ENCODE data around the gene NPHP4. TPM values are rescaled to one million over a fixed set of nuclear protein-coding genes. Genes with fewer than 3 reads are reported as not detected.

NPHP4 gene
- polyA plus RNA-seq, 2 of the 4 experiments (the other 2 are of a cell fraction) = 2.9 to 5.1 TPM

- Histone ChIP-seq H3K4me2 (no peak overlapping the region), H3K4me1 (no peaks in the 10 kb centered on the region), H3K4me3 (no peak overlapping the region), H3K9me3 (no peaks in the 10 kb centered on the region), H3K27ac (no peak overlapping the region)
- ChIA-PET POLR2A (no interaction called here), CTCF (interaction anchor here (0.7 to 2.1 kb wide), 3 partner anchors 14 to 27 kb away, joined by 3 to 6 read pairs (median 3); no protein-coding TSS in a partner anchor)
- ATAC-seq = no peak
- TF ChIP-seq NPAS2 (CRISPR knock-in tag; IDR thresholded peaks at IDR 0.05; ENCODE audit: borderline replicate concordance) = no peak
- FAIRE-seq = no peak
- no peak for DNase-seq (ENCODE audit: low read depth in 1 of 2, low spot score in 1 of 2)
- WGBS (ENCODE audit: missing lambda C conversion rate) = 87% methylated on average over 16 of the region's 22 CpGs
Measured at GRCh38 chr1:5890346-5891106, 101.7 kb downstream of the NPHP4 start.

GRCh38 chr1:5889901-5890300 is 102.3 kb downstream of the NPHP4 start:
- Histone ChIP-seq H3K9me3 (no peaks in the 10 kb centered on the region), H3K4me2 (no peak overlapping the region), H3K4me3 (no peak overlapping the region), H3K27ac (no peak overlapping the region), H3K4me1 (no peaks in the 10 kb centered on the region)
- POLR2A ChIA-PET = no interaction called here
- TF ChIP-seq ZC3H11A (IDR thresholded peaks at IDR 0.05) = no peak
- no peak for TF ChIP-seq HES2 (IDR thresholded peaks at IDR 0.05)
- TF ChIP-seq PHF8 (IDR thresholded peaks at IDR 0.05; ENCODE audit: borderline replicate concordance, low read depth) = no peak
- no peak for TF ChIP-seq HMGXB4 (CRISPR knock-in tag; IDR thresholded peaks at IDR 0.05; ENCODE audit: borderline replicate concordance)
- TF ChIP-seq RARB (CRISPR knock-in tag; IDR thresholded peaks at IDR 0.05) = no peak
- no peak for TF ChIP-seq HEYL (CRISPR knock-in tag; IDR thresholded peaks at IDR 0.05)
- no peak for TF ChIP-seq BHLHE40 (IDR thresholded peaks at IDR 0.05; ENCODE audit: low read depth, low read length)
- no peak for TF ChIP-seq KDM5A (IDR thresholded peaks at IDR 0.05)
- TF ChIP-seq MAFK (IDR thresholded peaks at IDR 0.05; ENCODE audit: partially characterized antibody) = no peak
- TF ChIP-seq ZFP36 (IDR thresholded peaks at IDR 0.05; ENCODE audit: borderline replicate concordance, partially characterized antibody) = no peak
- no peak for TF ChIP-seq CBX2 (IDR thresholded peaks at IDR 0.05; ENCODE audit: borderline replicate concordance, low read depth)
- no peak for TF ChIP-seq CHD2 (IDR thresholded peaks at IDR 0.05; ENCODE audit: low read length, partially characterized antibody)
- TF ChIP-seq POLR2A (IDR thresholded peaks at IDR 0.05; ENCODE audit: low read length) = no peak
- TF ChIP-seq E2F6 (IDR thresholded peaks at IDR 0.05; ENCODE audit: borderline replicate concordance, low read depth) = no peak
- TF ChIP-seq KDM1A (IDR thresholded peaks at IDR 0.05; ENCODE audit: low read depth) = no peak
- TF ChIP-seq FOXS1 (CRISPR knock-in tag; IDR thresholded peaks at IDR 0.05) = no peak
- no peak for TF ChIP-seq ESRRA (IDR thresholded peaks at IDR 0.05; ENCODE audit: borderline replicate concordance, low read length)
- TF ChIP-seq JUN (IDR thresholded peaks at IDR 0.05) = no peak
- TF ChIP-seq NR3C1 (IDR thresholded peaks at IDR 0.05) = no peak
- no peak for TF ChIP-seq ZNF302 (CRISPR knock-in tag; IDR thresholded peaks at IDR 0.05)
- DNase-seq (ENCODE audit: low read depth in 1 of 2, low spot score in 1 of 2) (no peak), ATAC-seq (no peak), FAIRE-seq (no peak)
- CTCF ChIA-PET = interaction anchor here (0.9 kb wide), 1 partner anchor 14 kb away, joined by 3 read pairs; no protein-coding TSS in a partner anchor
- 94% methylated on average over 6 of the region's 12 CpGs for WGBS (ENCODE audit: missing lambda C conversion rate)

GRCh38 chr1:5889462-5889861 is 102.8 kb downstream of the NPHP4 start:
- ATAC-seq (no peak), FAIRE-seq (no peak), DNase-seq (ENCODE audit: low read depth in 1 of 2, low spot score in 1 of 2) (no peak)
- POLR2A ChIA-PET = no interaction called here
- TF ChIP-seq MAZ (IDR thresholded peaks at IDR 0.05; ENCODE audit: borderline replicate concordance, low read depth, low read length) (no peak), ZC3H11A (IDR thresholded peaks at IDR 0.05) (no peak), CEBPB (IDR thresholded peaks at IDR 0.05) (no peak), BCL3 (IDR thresholded peaks at IDR 0.05) (no peak), TP53 (CRISPR knock-in tag; IDR thresholded peaks at IDR 0.05) (no peak), SMC3 (IDR thresholded peaks at IDR 0.05) (no peak), NR3C1 (IDR thresholded peaks at IDR 0.05) (no peak), HOXB13 (CRISPR knock-in tag; IDR thresholded peaks at IDR 0.05; ENCODE audit: low read depth) (no peak), RNF2 (IDR thresholded peaks at IDR 0.05; ENCODE audit: borderline replicate concordance, low read depth) (no peak), ELK1 (IDR thresholded peaks at IDR 0.05; ENCODE audit: low read depth, low read length) (no peak), TFCP2L1 (CRISPR knock-in tag; IDR thresholded peaks at IDR 0.05) (no peak), RARB (CRISPR knock-in tag; IDR thresholded peaks at IDR 0.05) (no peak)
- no peak overlapping the region for H3K4me2 ChIP-seq
- H3K4me3 ChIP-seq = no peak overlapping the region
- 91% methylated on average over 5 of the region's 12 CpGs for WGBS (ENCODE audit: missing lambda C conversion rate)
- CTCF ChIA-PET = interaction anchor here (0.9 kb wide), 1 partner anchor 15 kb away, joined by 3 read pairs; no protein-coding TSS in a partner anchor
- H3K9me3 ChIP-seq = no peaks in the 10 kb centered on the region
- no peaks in the 10 kb centered on the region for H3K4me1 ChIP-seq
- H3K27ac ChIP-seq = no peak overlapping the region
